ENCODE measurements around the gene C8B.

C8B gene

DNA sequence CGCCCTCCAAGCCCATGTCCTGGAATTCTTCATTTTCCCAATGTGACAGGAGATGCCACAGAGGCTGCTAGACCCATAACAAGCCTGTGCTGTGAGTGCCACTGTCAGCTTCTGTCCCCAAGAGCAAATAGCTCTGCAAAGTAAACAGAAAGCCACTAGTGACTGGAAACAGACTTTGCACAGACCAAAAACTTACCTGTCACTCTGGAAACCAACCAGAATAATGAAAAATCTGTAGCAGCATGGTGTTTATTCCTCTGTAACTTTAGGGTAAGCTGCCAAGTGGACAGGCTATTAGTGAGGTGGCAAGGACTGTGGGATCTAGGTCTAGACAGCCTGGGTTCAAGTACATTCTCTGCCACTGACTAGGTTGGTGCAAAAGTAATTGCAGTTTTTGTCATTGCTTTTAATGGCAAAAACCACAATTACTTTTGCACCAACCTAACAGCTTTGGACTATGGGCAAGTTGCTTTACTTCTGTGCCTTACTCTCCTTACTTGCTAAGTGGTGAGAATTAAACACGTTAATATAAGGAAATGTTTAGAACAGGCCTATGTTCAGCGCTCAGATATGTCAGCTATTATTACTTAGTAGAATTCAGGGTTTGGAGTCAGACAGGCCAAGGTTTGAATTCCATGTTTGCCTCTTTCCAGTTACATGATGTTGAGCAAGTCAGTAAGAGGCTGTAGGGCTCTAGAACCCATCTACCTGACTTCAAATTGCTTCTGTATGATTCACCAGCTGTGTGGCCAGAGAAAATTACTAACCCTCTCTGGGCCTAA lies at the start of gene C8B:
TSS of gene C8B (minus strand) at position 100 of the 782 bp plus-strand sequence. CDS start at position 33, 67 bp downstream.
- Histone ChIP-seq H3K4me1 (ENCODE audit: control insufficient read depth, insufficient read depth, low read length) (no peaks in the 10 kb centered on the region), H3K9me3 (ENCODE audit: control insufficient read depth, low read length) (no peaks in the 10 kb centered on the region), H3K4me3 (ENCODE audit: low read length) (no peak within 1 kb of the TSS), H3K27me3 (ENCODE audit: control insufficient read depth, insufficient read depth, low read length) (no peaks in the 10 kb centered on the region), H3K9ac (ENCODE audit: low read length) (no peak within 1 kb of the TSS), H3K36me3 (ENCODE audit: control insufficient read depth, insufficient read depth, low read length) (no peaks in the 10 kb centered on the region)

GRCh38 chr1:57015071-57015470 lies 49.3 kb upstream of the C8B start:
- Histone ChIP-seq H3K27me3 (ENCODE audit: control insufficient read depth, insufficient read depth, low read length) (peaks cover 11% of the 10 kb centered on the region), H3K4me1 (ENCODE audit: control insufficient read depth, insufficient read depth, low read length) (no peaks in the 10 kb centered on the region), H3K9me3 (ENCODE audit: control insufficient read depth, low read length) (no peaks in the 10 kb centered on the region), H3K36me3 (ENCODE audit: control insufficient read depth, insufficient read depth, low read length) (no peaks in the 10 kb centered on the region), H3K9ac (ENCODE audit: low read length) (no peak overlapping the region), H3K4me3 (ENCODE audit: low read length) (no peak overlapping the region)

DNA sequence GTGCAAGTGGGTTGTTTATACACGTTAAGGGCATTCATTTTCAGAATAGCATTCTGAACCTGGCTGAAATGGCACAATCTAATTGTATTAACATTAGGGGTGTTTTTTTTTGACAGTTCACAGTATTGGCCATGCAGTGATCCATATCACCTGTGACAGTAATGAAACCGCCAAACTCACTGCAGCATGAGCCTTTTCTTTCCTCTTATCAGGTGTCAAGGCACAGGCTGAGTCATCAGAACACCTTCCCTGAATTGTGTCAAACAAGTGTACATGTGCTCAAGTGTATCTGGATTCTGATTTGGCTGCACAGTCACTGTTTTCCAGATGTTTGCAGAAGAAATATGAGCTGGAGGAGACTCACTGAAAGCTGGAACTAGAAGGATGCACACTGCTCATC lies 47.7 kb upstream of the C8B start:
- no peak overlapping the region for H3K9ac ChIP-seq (ENCODE audit: low read length)
- no peaks in the 10 kb centered on the region for H3K9me3 ChIP-seq (ENCODE audit: control insufficient read depth, low read length)
- H3K4me3 ChIP-seq (ENCODE audit: low read length), result no peak overlapping the region
- no peaks in the 10 kb centered on the region for H3K36me3 ChIP-seq (ENCODE audit: control insufficient read depth, insufficient read depth, low read length)
- H3K27me3 ChIP-seq (ENCODE audit: control insufficient read depth, insufficient read depth, low read length), result peaks cover 11% of the 10 kb centered on the region
- no peaks in the 10 kb centered on the region for H3K4me1 ChIP-seq (ENCODE audit: control insufficient read depth, insufficient read depth, low read length)

DNA sequence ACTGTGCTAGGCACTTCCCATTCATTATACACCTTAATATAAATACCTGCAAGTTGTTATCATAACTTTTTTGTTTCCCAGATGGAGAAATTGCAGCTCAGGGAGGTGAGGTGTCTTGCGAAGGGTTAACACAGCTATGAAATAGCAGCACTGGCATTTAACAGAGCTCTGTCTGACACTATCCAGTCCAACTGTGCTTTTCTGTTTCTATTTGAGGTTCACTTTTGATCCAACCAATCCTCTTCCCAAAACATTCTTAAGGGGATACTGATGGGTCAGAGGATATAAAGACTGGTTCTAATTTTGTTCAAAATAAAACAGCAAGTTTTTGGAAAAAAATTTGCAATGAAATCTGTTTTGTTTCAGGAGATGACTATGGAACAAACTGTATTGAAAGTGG lies 46.5 kb upstream of the C8B start:
- H3K4me3 ChIP-seq (ENCODE audit: low read length), result no peak overlapping the region
- H3K4me1 ChIP-seq (ENCODE audit: control insufficient read depth, insufficient read depth, low read length), result no peaks in the 10 kb centered on the region
- no peaks in the 10 kb centered on the region for H3K9me3 ChIP-seq (ENCODE audit: control insufficient read depth, low read length)
- no peaks in the 10 kb centered on the region for H3K36me3 ChIP-seq (ENCODE audit: control insufficient read depth, insufficient read depth, low read length)
- H3K9ac ChIP-seq (ENCODE audit: low read length), result no peak overlapping the region
- H3K27me3 ChIP-seq (ENCODE audit: control insufficient read depth, insufficient read depth, low read length), result peaks cover 11% of the 10 kb centered on the region

- Histone ChIP-seq H3K36me3 (ENCODE audit: control insufficient read depth, insufficient read depth, low read length) (no peaks in the 10 kb centered on the region), H3K4me1 (ENCODE audit: control insufficient read depth, insufficient read depth, low read length) (no peaks in the 10 kb centered on the region), H3K9ac (ENCODE audit: low read length) (no peak overlapping the region), H3K4me3 (ENCODE audit: low read length) (no peak overlapping the region), H3K27me3 (ENCODE audit: control insufficient read depth, insufficient read depth, low read length) (peaks cover 11% of the 10 kb centered on the region), H3K9me3 (ENCODE audit: control insufficient read depth, low read length) (no peaks in the 10 kb centered on the region)
These were observed 44.7 kb upstream of the C8B start for GRCh38 chr1:57010511-57010910.

- Histone ChIP-seq H3K4me1 (ENCODE audit: control insufficient read depth, insufficient read depth, low read length) (no peaks in the 10 kb centered on the region), H3K9ac (ENCODE audit: low read length) (no peak overlapping the region), H3K4me3 (ENCODE audit: low read length) (no peak overlapping the region), H3K9me3 (ENCODE audit: control insufficient read depth, low read length) (no peaks in the 10 kb centered on the region), H3K36me3 (ENCODE audit: control insufficient read depth, insufficient read depth, low read length) (no peaks in the 10 kb centered on the region), H3K27me3 (ENCODE audit: control insufficient read depth, insufficient read depth, low read length) (peaks cover 11% of the 10 kb centered on the region)
These were observed 42.1 kb upstream of the C8B start for GRCh38 chr1:57007948-57008347.

- Histone ChIP-seq H3K27me3 (ENCODE audit: control insufficient read depth, insufficient read depth, low read length) (peaks cover 11% of the 10 kb centered on the region), H3K4me1 (ENCODE audit: control insufficient read depth, insufficient read depth, low read length) (no peaks in the 10 kb centered on the region), H3K4me3 (ENCODE audit: low read length) (no peak overlapping the region), H3K36me3 (ENCODE audit: control insufficient read depth, insufficient read depth, low read length) (no peaks in the 10 kb centered on the region), H3K9me3 (ENCODE audit: control insufficient read depth, low read length) (no peaks in the 10 kb centered on the region), H3K9ac (ENCODE audit: low read length) (no peak overlapping the region)
These were observed 41.7 kb upstream of the C8B start for GRCh38 chr1:57007472-57007871.

- Histone ChIP-seq H3K36me3 (ENCODE audit: control insufficient read depth, insufficient read depth, low read length) (no peaks in the 10 kb centered on the region), H3K9ac (ENCODE audit: low read length) (no peak overlapping the region), H3K4me3 (ENCODE audit: low read length) (no peak overlapping the region), H3K9me3 (ENCODE audit: control insufficient read depth, low read length) (no peaks in the 10 kb centered on the region), H3K27me3 (ENCODE audit: control insufficient read depth, insufficient read depth, low read length) (no peaks in the 10 kb centered on the region), H3K4me1 (ENCODE audit: control insufficient read depth, insufficient read depth, low read length) (no peaks in the 10 kb centered on the region)
These were observed 37.8 kb upstream of the C8B start for GRCh38 chr1:57003398-57004139.

GRCh38 chr1:56995414-56996100 lies 29.7 kb upstream of the C8B start:
- Histone ChIP-seq H3K4me1 (ENCODE audit: control insufficient read depth, insufficient read depth, low read length) (no peaks in the 10 kb centered on the region), H3K9ac (ENCODE audit: low read length) (no peak overlapping the region), H3K4me3 (ENCODE audit: low read length) (no peak overlapping the region), H3K36me3 (ENCODE audit: control insufficient read depth, insufficient read depth, low read length) (no peaks in the 10 kb centered on the region), H3K9me3 (ENCODE audit: control insufficient read depth, low read length) (no peaks in the 10 kb centered on the region), H3K27me3 (ENCODE audit: control insufficient read depth, insufficient read depth, low read length) (no peaks in the 10 kb centered on the region)

GRCh38 chr1:56993475-56993874 lies 27.7 kb upstream of the C8B start:
- Histone ChIP-seq H3K4me3 (ENCODE audit: low read length) (no peak overlapping the region), H3K9ac (ENCODE audit: low read length) (no peak overlapping the region), H3K9me3 (ENCODE audit: control insufficient read depth, low read length) (no peaks in the 10 kb centered on the region), H3K27me3 (ENCODE audit: control insufficient read depth, insufficient read depth, low read length) (no peaks in the 10 kb centered on the region), H3K36me3 (ENCODE audit: control insufficient read depth, insufficient read depth, low read length) (no peaks in the 10 kb centered on the region), H3K4me1 (ENCODE audit: control insufficient read depth, insufficient read depth, low read length) (no peaks in the 10 kb centered on the region)

DNA sequence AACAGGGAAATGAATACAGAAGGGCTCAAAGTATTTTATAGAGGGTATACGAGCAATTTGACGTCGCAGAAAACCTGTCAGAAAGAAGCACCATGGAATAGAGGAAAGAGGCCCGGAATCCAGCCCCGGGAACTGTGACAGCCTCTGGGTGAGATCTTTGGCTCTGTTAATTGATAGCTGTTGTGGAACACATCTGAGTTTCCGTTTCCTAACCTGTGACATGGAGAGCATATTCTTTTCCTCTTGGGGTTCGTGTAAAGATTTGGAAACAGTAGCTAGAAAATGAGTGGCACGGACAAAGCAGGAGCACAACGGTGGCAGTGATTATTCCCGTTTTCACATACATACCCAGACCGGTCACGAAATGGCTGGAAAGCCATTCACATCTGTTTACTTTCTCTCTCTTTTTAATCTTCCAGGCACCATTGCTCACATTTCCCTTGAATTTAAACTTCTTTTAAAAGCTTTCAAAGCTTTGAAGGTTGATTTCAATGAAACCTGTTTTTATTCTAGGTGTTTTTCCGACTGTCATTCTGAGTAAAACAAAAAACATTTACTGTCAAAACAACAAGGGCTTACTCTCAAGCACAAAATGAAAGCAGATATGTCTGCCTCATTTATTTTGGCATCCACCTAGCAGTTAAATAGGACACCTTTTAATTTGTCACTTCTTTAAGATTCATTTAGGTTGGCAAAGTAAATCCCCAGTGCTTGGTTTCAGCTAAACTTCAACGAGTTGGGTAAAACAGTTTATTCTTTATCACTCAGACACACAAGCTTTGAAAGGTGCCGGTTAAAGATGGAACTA lies 26.7 kb upstream of the C8B start:
- H3K27me3 ChIP-seq (ENCODE audit: control insufficient read depth, insufficient read depth, low read length), result no peaks in the 10 kb centered on the region
- H3K4me3 ChIP-seq (ENCODE audit: low read length), result no peak overlapping the region
- no peak overlapping the region for H3K9ac ChIP-seq (ENCODE audit: low read length)
- no peaks in the 10 kb centered on the region for H3K9me3 ChIP-seq (ENCODE audit: control insufficient read depth, low read length)
- no peaks in the 10 kb centered on the region for H3K36me3 ChIP-seq (ENCODE audit: control insufficient read depth, insufficient read depth, low read length)
- no peaks in the 10 kb centered on the region for H3K4me1 ChIP-seq (ENCODE audit: control insufficient read depth, insufficient read depth, low read length)

Measured in mucosa of stomach (tissue), 1 donor.